Uterus (tissue), 2 donors: ENCODE measurements around the gene MTF1.
"Not testable (repeated sequence)": the region's sequence is repeated elsewhere in the genome, so short reads cannot be mapped to it uniquely, and the experiment has no call there.

Source experiments
- POLR2A ChIP-seq, 2 donors: fragments of 450-650 bp; IDR thresholded peaks; one replicate each; pipeline ENCODE4 v1.6.1; 2016; ENCODE audit warnings: antibody characterized with exemption in 2 of 2, mild to moderate bottlenecking in 1 of 2, moderate library complexity in 1 of 2
- TF ChIP-seq, protein P1 (sequence below), 4 experiments: fragments of 200-600 bp in 2 of 4; fragments of 450-650 bp in 2 of 4; sonication (generic) in 2 of 4; IDR thresholded peaks; one replicate each; pipeline ENCODE4 v1.5.1; 2016 to 2019; ENCODE audit warnings: antibody characterized with exemption in 4 of 4, mild to moderate bottlenecking in 2 of 4, moderate library complexity in 1 of 4

DNA sequence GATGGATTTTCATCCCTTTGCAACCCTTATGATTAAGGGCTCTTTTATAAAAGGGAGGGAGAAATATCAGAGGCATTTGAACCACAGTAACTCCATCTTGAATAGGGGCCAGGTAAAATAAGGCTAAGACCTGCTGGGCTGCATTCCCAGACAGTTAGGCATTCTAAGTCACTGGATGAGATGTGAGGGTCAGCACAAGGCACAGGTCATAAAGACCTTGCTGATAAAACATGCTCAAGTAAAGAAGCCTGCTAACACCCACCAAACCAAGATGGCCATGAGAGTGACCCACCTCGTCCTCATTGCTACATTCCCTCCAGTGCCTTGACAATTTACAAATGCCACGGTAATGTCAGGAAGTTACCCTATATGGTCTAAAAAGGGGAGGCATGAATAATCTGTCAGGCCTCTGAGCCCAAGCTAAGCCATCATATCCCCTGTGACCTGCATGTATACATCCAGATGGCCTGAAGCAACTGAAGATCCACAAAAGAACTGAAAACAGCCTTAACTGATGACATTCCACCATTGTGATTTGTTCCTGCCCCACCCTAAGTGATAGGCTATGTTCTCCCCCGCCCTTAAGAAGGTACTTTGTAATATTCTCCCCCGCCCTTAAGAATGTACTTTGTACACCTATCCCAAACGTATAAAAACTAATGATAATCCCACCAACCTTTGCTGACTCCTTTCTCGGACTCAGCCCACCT, 48.2 kb upstream of the MTF1 start:
- not testable (repeated sequence) for TF ChIP-seq POLR2A (IDR thresholded peaks at IDR 0.05)
- TF ChIP-seq, protein P1, sequence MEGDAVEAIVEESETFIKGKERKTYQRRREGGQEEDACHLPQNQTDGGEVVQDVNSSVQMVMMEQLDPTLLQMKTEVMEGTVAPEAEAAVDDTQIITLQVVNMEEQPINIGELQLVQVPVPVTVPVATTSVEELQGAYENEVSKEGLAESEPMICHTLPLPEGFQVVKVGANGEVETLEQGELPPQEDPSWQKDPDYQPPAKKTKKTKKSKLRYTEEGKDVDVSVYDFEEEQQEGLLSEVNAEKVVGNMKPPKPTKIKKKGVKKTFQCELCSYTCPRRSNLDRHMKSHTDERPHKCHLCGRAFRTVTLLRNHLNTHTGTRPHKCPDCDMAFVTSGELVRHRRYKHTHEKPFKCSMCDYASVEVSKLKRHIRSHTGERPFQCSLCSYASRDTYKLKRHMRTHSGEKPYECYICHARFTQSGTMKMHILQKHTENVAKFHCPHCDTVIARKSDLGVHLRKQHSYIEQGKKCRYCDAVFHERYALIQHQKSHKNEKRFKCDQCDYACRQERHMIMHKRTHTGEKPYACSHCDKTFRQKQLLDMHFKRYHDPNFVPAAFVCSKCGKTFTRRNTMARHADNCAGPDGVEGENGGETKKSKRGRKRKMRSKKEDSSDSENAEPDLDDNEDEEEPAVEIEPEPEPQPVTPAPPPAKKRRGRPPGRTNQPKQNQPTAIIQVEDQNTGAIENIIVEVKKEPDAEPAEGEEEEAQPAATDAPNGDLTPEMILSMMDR (IDR thresholded peaks at IDR 0.05): not testable (repeated sequence)
